Measurements from ENCODE around the gene FNDC5.

- no peak for TF ChIP-seq EZH2 (IDR thresholded peaks at IDR 0.05; ENCODE audit: insufficient read depth, poor library complexity, severe bottlenecking)
- no peak for TF ChIP-seq EZH2phosphoT487 (IDR thresholded peaks at IDR 0.05; ENCODE audit: insufficient read depth, low read depth)
These were observed 31.3 kb upstream of the FNDC5 start for GRCh38 chr1:32901823-32902534.
